HL-60 (cell line): ENCODE results near the gene ERCC3.
"Not testable (repeated sequence)": the region's sequence is repeated elsewhere in the genome, so short reads cannot be mapped to it uniquely, and the experiment has no call there.

Experiments used
- DNase-seq, 2 experiments: peaks; one replicate each; pipeline ENCODE4 v3.0.0-alpha.2; 2010 to 2020; ENCODE audit warnings: low read depth in 1 of 2, low spot score in 1 of 2
- H3K27ac ChIP-seq: fragments of 250-450 bp; sonication (Bioruptor Pico); replicated peaks from 2 replicates; pipeline ENCODE4 v1.5.1; 2020; ENCODE audit warnings: mild to moderate bottlenecking, moderate library complexity
- H3K27me3 ChIP-seq: fragments of 250-450 bp; sonication (Bioruptor Pico); 2 replicates; pipeline ENCODE4 v1.5.1; 2021; ENCODE audit warnings: mild to moderate bottlenecking, moderate library complexity; ENCODE audit not compliant: insufficient read depth, poor library complexity, severe bottlenecking
- H3K4me3 ChIP-seq: replicated peaks from 2 replicates; pipeline ENCODE4 v1.5.1; 2011; ENCODE audit warnings: mild to moderate bottlenecking, control low read depth, low read length; ENCODE audit not compliant: insufficient read depth
- CTCF ChIP-seq: IDR thresholded peaks from one replicate; pipeline ENCODE4 v1.5.1; 2011; ENCODE audit warnings: low read length, control low read depth, inconsistent platforms; ENCODE audit not compliant: insufficient read depth
- GABPA ChIP-seq: IDR thresholded peaks from 2 replicates; pipeline ENCODE4 v1.6.1; 2012; ENCODE audit warnings: low read depth
- POLR2AphosphoS5 ChIP-seq: IDR thresholded peaks from 2 replicates; pipeline ENCODE4 v1.6.1; 2012; ENCODE audit warnings: low read depth
- REST ChIP-seq: IDR thresholded peaks from 2 replicates; pipeline ENCODE4 v1.6.1; 2012; ENCODE audit warnings: low read depth; ENCODE audit not compliant: insufficient replicate concordance
- SPI1 ChIP-seq: IDR thresholded peaks from 2 replicates; pipeline ENCODE4 v1.6.1; 2012; ENCODE audit warnings: low read depth, mild to moderate bottlenecking, borderline replicate concordance

The ERCC3 gene

GRCh38 chr2:127255146-127255545, 38.8 kb downstream of the ERCC3 start:
- Histone ChIP-seq H3K27ac (no peak overlapping the region), H3K27me3 (no peaks in the 10 kb centered on the region), H3K4me3 (no peak overlapping the region)
- DNase-seq, result no peak
- TF ChIP-seq REST, result no peak
- no peak for TF ChIP-seq GABPA
- no peak for TF ChIP-seq POLR2AphosphoS5
- no peak for TF ChIP-seq SPI1
- TF ChIP-seq CTCF, result no peak

GRCh38 chr2:127254386-127254981, 39.5 kb downstream of the ERCC3 start:
- TF ChIP-seq REST (no peak), SPI1 (no peak), CTCF (no peak), GABPA (no peak), POLR2AphosphoS5 (no peak)
- DNase-seq, result no peak
- Histone ChIP-seq H3K27ac (no peak overlapping the region), H3K27me3 (no peaks in the 10 kb centered on the region), H3K4me3 (no peak overlapping the region)

- peak in 1 of 2 experiments; percentile 26 for DNase-seq
- peak; percentile 60; the same call in 1 of the 2 replicates for TF ChIP-seq SPI1
- not testable (repeated sequence) for H3K4me3 ChIP-seq, H3K27ac ChIP-seq, H3K27me3 ChIP-seq
Measured at GRCh38 chr2:127241184-127241583, 52.8 kb downstream of the ERCC3 start.

DNA sequence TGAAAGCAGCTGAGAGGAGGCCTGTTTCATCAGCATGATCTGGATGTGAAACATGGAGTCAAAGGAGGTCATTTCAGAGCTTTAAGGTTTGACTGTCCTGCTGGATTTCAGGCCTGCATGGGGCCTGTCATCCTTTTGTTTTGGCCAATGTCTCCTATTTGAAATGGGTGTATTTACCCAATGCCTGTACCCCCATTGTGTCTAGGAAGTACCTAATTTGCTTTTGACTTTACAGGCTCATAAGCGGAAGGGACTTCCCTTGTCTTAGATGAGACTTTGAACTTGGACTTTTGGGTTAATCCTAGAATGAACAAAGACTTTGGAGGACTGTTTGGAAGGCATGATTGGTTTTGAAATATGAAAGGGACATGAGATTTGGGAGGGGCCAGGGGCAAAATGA, 54.5 kb downstream of the ERCC3 start:
- H3K27me3 ChIP-seq, result no peaks in the 10 kb centered on the region

More for the DNA sequence above, 54.5 kb downstream of the ERCC3 start:
- Histone ChIP-seq H3K27ac (no peak overlapping the region), H3K4me3 (no peak overlapping the region)
- TF ChIP-seq SPI1 (no peak), POLR2AphosphoS5 (no peak), REST (no peak), CTCF (no peak), GABPA (no peak)
- no peak for DNase-seq
